K562 (cell line): Measurements from ENCODE around the gene DUSP9. TPM values are rescaled to one million over a fixed set of nuclear protein-coding genes. Genes with fewer than 3 reads are reported as not detected.

ENCODE experiments used
- ATAC-seq: fragments of 200-7000 bp; cut with Tn5 transposase; 3 replicates; pipeline ENCODE4 v1.9.1; 2020; ENCODE audit warnings: moderate library complexity
- BruUV-seq: library from RNA; stranded (reverse); fragments of 400-500 nt; replicated peaks from 2 replicates; lab custom pipeline; 2021; lab: Mats Ljungman, UMichigan
- CTCF ChIA-PET: fragments of 300-600 bp; formaldehyde crosslinking; extraction: SDS; loops from one replicate; lab custom pipeline; 2021; ENCODE audit warnings: low intra/inter-chr PET ratio; lab: Yijun Ruan, JAX
- POLR2A ChIA-PET: fragments of 300-600, 350-650 bp; sonication (Branson Sonifier 250); formaldehyde crosslinking; extraction: SDS; loops from one replicate; lab custom pipeline; 2021; ENCODE audit warnings: antibody characterized with exemption, inconsistent platforms; lab: Yijun Ruan, JAX
- DNase-seq, 4 experiments: peaks; one replicate each; pipeline versions ENCODE4 v3.0.0 to v3.0.0-alpha.2; 2011 to 2018; ENCODE audit warnings: low spot score in 3 of 4, mixed read lengths in 3 of 4; ENCODE audit errors: extremely low read depth in 1 of 4
- FAIRE-seq: peaks from 2 replicates; lab custom pipeline; 2011; peaks lifted over from hg19 to GRCh38; lab: Jason Lieb, UNC
- H2AFZ ChIP-seq: 2 replicates; pipeline ENCODE4 v1.6.0; 2011; ENCODE audit warnings: low read depth, low read length, control low read depth, inconsistent platforms
- H3K27ac ChIP-seq: fragments of 200-600 bp; 3 replicates; pipeline ENCODE4 v1.8.0; 2011; ENCODE audit warnings: low read depth, mild to moderate bottlenecking, control low read depth, inconsistent platforms, low read length, moderate library complexity, mixed read lengths; ENCODE audit errors: extremely low read depth
- H3K27me3 ChIP-seq, 2 experiments: fragments of 300-600 bp in 1 of 2; 2 replicates in 1 of 2; 3 replicates in 1 of 2; pipeline versions ENCODE4 v1.6.0 to v1.8.0; 2011; ENCODE audit warnings: inconsistent platforms in 2 of 2, low read length in 2 of 2, mild to moderate bottlenecking in 1 of 2, mixed read lengths in 1 of 2, moderate library complexity in 1 of 2; ENCODE audit not compliant: control insufficient read depth in 2 of 2, insufficient read depth in 2 of 2
- H3K36me3 ChIP-seq: fragments of 300-600 bp; 3 replicates; pipeline ENCODE4 v1.8.0; 2011; ENCODE audit warnings: mild to moderate bottlenecking, low read length, inconsistent platforms; ENCODE audit not compliant: control insufficient read depth, insufficient read depth
- H3K4me1 ChIP-seq, 2 experiments: fragments of 200-600 bp in 1 of 2; replicated peaks in 1 of 2; 2 replicates in 1 of 2; 3 replicates in 1 of 2; pipeline versions ENCODE4 v1.5.1 to v1.8.0; 2011; ENCODE audit warnings: inconsistent platforms in 2 of 2, low read length in 2 of 2, mild to moderate bottlenecking in 1 of 2, mixed read lengths in 1 of 2, moderate library complexity in 1 of 2; ENCODE audit not compliant: control insufficient read depth in 2 of 2, insufficient read depth in 2 of 2
- H3K4me2 ChIP-seq: 2 replicates; pipeline ENCODE4 v1.6.1; 2011; ENCODE audit warnings: low read length, control low read depth, inconsistent platforms, mixed read lengths; ENCODE audit not compliant: insufficient read depth
- H3K4me3 ChIP-seq: fragments of 200-600 bp; sonication (generic), shearing (Covaris generic); 2 replicates; pipeline ENCODE4 v1.5.1; 2016; ENCODE audit warnings: control low read depth, inconsistent platforms
- H3K79me2 ChIP-seq: fragments of 200-600 bp; 3 replicates; pipeline ENCODE4 v1.8.0; 2011; ENCODE audit warnings: low read length, inconsistent platforms; ENCODE audit not compliant: control insufficient read depth, insufficient read depth
- H3K9ac ChIP-seq, 2 experiments: 2 replicates each; pipeline versions ENCODE4 v1.6.0 to v1.6.1; 2011; ENCODE audit warnings: low read depth in 2 of 2, low read length in 2 of 2, control low read depth in 1 of 2, inconsistent platforms in 1 of 2, mild to moderate bottlenecking in 1 of 2, mixed read lengths in 1 of 2; ENCODE audit not compliant: insufficient read depth in 1 of 2
- H3K9me1 ChIP-seq: one replicate; pipeline ENCODE4 v1.6.0; 2011; ENCODE audit warnings: inconsistent platforms, mild to moderate bottlenecking, low read length, moderate library complexity; ENCODE audit not compliant: control insufficient read depth, insufficient read depth
- H3K9me3 ChIP-seq: replicated peaks from 2 replicates; pipeline ENCODE4 v1.5.1; 2011; ENCODE audit warnings: low read depth, low read length, inconsistent platforms; ENCODE audit not compliant: control insufficient read depth, insufficient read depth
- H4K20me1 ChIP-seq: replicated peaks from 2 replicates; pipeline ENCODE4 v1.6.1; 2011; ENCODE audit warnings: low read length, inconsistent platforms, mixed read lengths; ENCODE audit not compliant: control insufficient read depth, insufficient read depth
- ADNP ChIP-seq: fragments of 200-800 bp; sonication (Bioruptor generic); IDR thresholded peaks from 2 replicates; pipeline ENCODE4 v1.6.1; 2016; ENCODE audit warnings: missing genetic modification characterization, missing compliant biosample characterization
- AFF1 ChIP-seq, 2 experiments: fragments of 450-650 bp; IDR thresholded peaks; 2 replicates each; pipeline ENCODE4 v1.6.1; 2018; ENCODE audit warnings: mild to moderate bottlenecking in 2 of 2, low read depth in 1 of 2; ENCODE audit not compliant: partially characterized antibody in 2 of 2
- BHLHE40 ChIP-seq: IDR thresholded peaks from 2 replicates; pipeline ENCODE4 v1.6.1; 2011; ENCODE audit warnings: low read length, improper control_type of control experiment
- CBFA2T2 ChIP-seq: fragments of 450-650 bp; conservative IDR thresholded peaks from 2 replicates; pipeline ENCODE4 v1.6.1; 2017; ENCODE audit warnings: mild to moderate bottlenecking
- ETV6 ChIP-seq, 3 experiments: fragments of 150-350 bp in 1 of 3; sonication (generic) in 1 of 3; formaldehyde crosslinking in 1 of 3; IDR thresholded peaks; 2 replicates each; pipeline versions ENCODE4 v1.6.1 to v1.8.0; 2014 to 2022; ENCODE audit warnings: borderline replicate concordance in 2 of 3, low read depth in 2 of 3, antibody characterized with exemption in 1 of 3, low read length in 1 of 3, mild to moderate bottlenecking in 1 of 3, missing genetic modification reagents in 1 of 3
- GABPA ChIP-seq: fragments of 200-800 bp; sonication (Bioruptor generic); conservative IDR thresholded peaks from 2 replicates; pipeline ENCODE4 v1.6.1; 2016; ENCODE audit warnings: low read depth, missing genetic modification characterization, missing compliant biosample characterization
- HBP1 ChIP-seq: fragments of 450-650 bp; formaldehyde crosslinking; IDR thresholded peaks from 2 replicates; pipeline ENCODE4 v1.4.0; 2022; ENCODE audit warnings: missing genetic modification characterization
- HIVEP1 ChIP-seq: fragments of 250-450 bp; sonication (Bioruptor Pico); IDR thresholded peaks from 2 replicates; pipeline ENCODE4 v1.4.0; 2020; ENCODE audit warnings: mild to moderate bottlenecking
- MBD1 ChIP-seq: fragments of 250-450 bp; sonication (Bioruptor Pico); IDR thresholded peaks from 2 replicates; pipeline ENCODE4 v1.8.0; 2022; ENCODE audit warnings: inconsistent platforms
- MED1 ChIP-seq: sonication (generic); formaldehyde crosslinking; IDR thresholded peaks from 2 replicates; pipeline ENCODE4 v1.8.1; 2023; ENCODE audit warnings: missing genetic modification reagents, borderline replicate concordance
- SETDB1 ChIP-seq: IDR thresholded peaks from one replicate; pipeline ENCODE4 v1.6.1; 2012; ENCODE audit warnings: low read length, control low read depth, inconsistent platforms
- SMARCA4 ChIP-seq: fragments of 450-650 bp; IDR thresholded peaks from 2 replicates; pipeline ENCODE4 v1.6.1; 2016
- VEZF1 ChIP-seq: fragments of 200-800 bp; sonication (Bioruptor generic); IDR thresholded peaks from 2 replicates; pipeline ENCODE4 v1.6.1; 2017; ENCODE audit warnings: missing genetic modification characterization, missing compliant biosample characterization
- ZNF23 ChIP-seq: fragments of 250-450 bp; sonication (Bioruptor Pico); IDR thresholded peaks from 2 replicates; pipeline ENCODE4 v1.4.0; 2020; ENCODE audit warnings: mild to moderate bottlenecking
- WGBS: fragments of 100-300 bp; shearing (Covaris generic); methylation state at CpG from one replicate; pipeline ENCODE4 v1.1.6; 2016; ENCODE audit warnings: low coverage, mixed read lengths; ENCODE audit not compliant: insufficient coverage; ENCODE audit errors: missing lambda C conversion rate; 5-methylcytosine and 5-hydroxymethylcytosine counted together
- in situ Hi-C: fragments of 300-500 bp; cut with MboI; formaldehyde crosslinking; loops from 4 replicates; pipeline ENCODE4 v1.15.0; 2018; ENCODE audit warnings: inconsistent platforms, mixed read lengths
- intact Hi-C: fragments of 100-400 bp; cut with micrococcal nuclease; formaldehyde crosslinking; loops from 2 replicates; pipeline ENCODE4 v1.14.2; 2022
- polyA plus RNA-seq, 8 experiments: library from polyadenylated mRNA; depleted of rRNA in 4 of 8; stranded (reverse) in 5 of 8; unstranded in 3 of 8; fragments of >200 nt; fragmentation: Nextera tagmentation in 2 of 8; fragmentation: Illumina TruSeq in 1 of 8; extraction: Ambion mirVana in 2 of 8; extraction: Trizol in 1 of 8; gene quantifications; 2 replicates each; pipeline versions ENCODE4 v1.2.1 to v1.2.3, GENCODE V29; 2011 to 2014; ENCODE audit warnings: inconsistent platforms in 1 of 8, missing spikeins in 1 of 8
- total RNA-seq, 7 experiments: library from RNA; depleted of rRNA in 6 of 7; stranded (reverse); fragments of >200 nt in 6 of 7; fragmentation: Illumina TruSeq in 2 of 7; extraction: Trizol in 2 of 7; gene quantifications; 2 replicates each; pipeline versions ENCODE4 v1.2.1 to v1.2.3, GENCODE V29; 2011 to 2021; ENCODE audit warnings: low replicate concordance in 1 of 7

Gene DUSP9
- total and polyA plus RNA-seq, 9 of the 15 experiments (the other 6 are each of a cell fraction or from before 2014, with no cell fraction given) = 0.11 to 14.1 (median 5.5) TPM

GRCh38 chrX:153600032-153600373 is 47.0 kb upstream of the DUSP9 start:
- ChIA-PET CTCF (no interaction called here), POLR2A (interaction anchor here (0.6 to 1.9 kb wide), 3 partner anchors 9 to 358 kb away, joined by 3 to 12 read pairs (median 5); no protein-coding TSS in a partner anchor)
- Histone ChIP-seq H2AFZ (peak overlapping the region; percentile 97), H4K20me1 (no peaks in the 10 kb centered on the region), H3K27ac (peak overlapping the region; percentile 55; the same call in 2 of the 3 replicates), H3K27me3 (peaks cover 0 to 9% of the 10 kb centered on the region in 2 experiments; a peak in 1 of 5 replicates), H3K9me1 (no peaks in the 10 kb centered on the region), H3K4me3 (peak overlapping the region; percentile 63), H3K36me3 (peaks cover 9% of the 10 kb centered on the region; the same call in 2 of the 3 replicates), H3K79me2 (peaks cover 22% of the 10 kb centered on the region; the same call in 2 of the 3 replicates), H3K4me1 (peaks cover 8 to 23% of the 10 kb centered on the region in 2 experiments; a peak in 4 of 5 replicates), H3K9ac (peak overlapping the region; percentile 74 to 87), H3K4me2 (peak overlapping the region; percentile 90), H3K9me3 (no peaks in the 10 kb centered on the region)
- FAIRE-seq (no peak), DNase-seq (peak in 1 of 4 experiments; percentile 42), ATAC-seq (peak; percentile 20; the same call in 2 of the 3 replicates)
- intact Hi-C loops (no loop called here), in situ Hi-C loops (no loop called here)
- no TSS peak for BruUV-seq
- 7% methylated on average over 2 of the region's 2 CpGs for WGBS
- TF ChIP-seq HIVEP1 (CRISPR knock-in tag) (no peak), SMARCA4 (no peak), HBP1 (CRISPR knock-in tag) (no peak), ZNF23 (CRISPR knock-in tag) (no peak), MED1 (CRISPR knock-in tag) (no peak), MBD1 (CRISPR knock-in tag) (no peak), ADNP (tag) (no peak), VEZF1 (CRISPR knock-in tag) (peak; percentile 28; the same call in 1 of the 2 replicates), ETV6 (IDR thresholded peaks at IDR 0.05; ENCODE audit: borderline replicate concordance in 1 of 2, low read depth in 2 of 2, low read length in 1 of 2) (no peak), ETV6 (CRISPR knock-in tag; IDR thresholded peaks at IDR 0.05; ENCODE audit: borderline replicate concordance) (no peak), SETDB1 (no peak), BHLHE40 (no peak), AFF1 (IDR thresholded peaks at IDR 0.05; ENCODE audit: low read depth in 1 of 2, partially characterized antibody in 2 of 2) (no peak), CBFA2T2 (no peak), GABPA (tag) (peak; percentile 67)
